Measurements from ENCODE around the gene CTBS.

DNA sequence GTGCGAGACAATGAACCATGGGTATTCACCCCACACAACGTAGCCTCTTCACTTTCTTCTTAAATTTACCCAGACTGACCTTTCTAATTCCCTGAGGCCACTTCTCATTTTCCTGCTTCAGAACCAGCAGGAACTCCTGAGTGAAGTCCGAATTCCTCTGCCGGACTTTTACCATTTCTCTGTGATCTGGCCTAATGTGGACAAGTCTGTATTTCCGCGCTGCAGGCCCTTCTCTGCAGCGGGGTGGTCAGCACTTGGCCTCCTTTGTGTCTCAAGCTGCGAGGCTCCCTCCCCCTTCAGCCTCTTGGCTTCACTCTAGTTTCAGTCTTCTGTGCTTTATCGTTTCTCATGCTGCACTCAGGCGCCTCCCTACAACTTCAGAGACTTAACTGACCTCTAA, 9.4 kb upstream of the CTBS start:
- TF ChIP-seq, protein P1, sequence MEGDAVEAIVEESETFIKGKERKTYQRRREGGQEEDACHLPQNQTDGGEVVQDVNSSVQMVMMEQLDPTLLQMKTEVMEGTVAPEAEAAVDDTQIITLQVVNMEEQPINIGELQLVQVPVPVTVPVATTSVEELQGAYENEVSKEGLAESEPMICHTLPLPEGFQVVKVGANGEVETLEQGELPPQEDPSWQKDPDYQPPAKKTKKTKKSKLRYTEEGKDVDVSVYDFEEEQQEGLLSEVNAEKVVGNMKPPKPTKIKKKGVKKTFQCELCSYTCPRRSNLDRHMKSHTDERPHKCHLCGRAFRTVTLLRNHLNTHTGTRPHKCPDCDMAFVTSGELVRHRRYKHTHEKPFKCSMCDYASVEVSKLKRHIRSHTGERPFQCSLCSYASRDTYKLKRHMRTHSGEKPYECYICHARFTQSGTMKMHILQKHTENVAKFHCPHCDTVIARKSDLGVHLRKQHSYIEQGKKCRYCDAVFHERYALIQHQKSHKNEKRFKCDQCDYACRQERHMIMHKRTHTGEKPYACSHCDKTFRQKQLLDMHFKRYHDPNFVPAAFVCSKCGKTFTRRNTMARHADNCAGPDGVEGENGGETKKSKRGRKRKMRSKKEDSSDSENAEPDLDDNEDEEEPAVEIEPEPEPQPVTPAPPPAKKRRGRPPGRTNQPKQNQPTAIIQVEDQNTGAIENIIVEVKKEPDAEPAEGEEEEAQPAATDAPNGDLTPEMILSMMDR (IDR thresholded peaks at IDR 0.05): no peak
- TF ChIP-seq EZH2phosphoT487 (IDR thresholded peaks at IDR 0.05): no peak
- no peak for TF ChIP-seq EZH2 (IDR thresholded peaks at IDR 0.05)
